Upper lobe of left lung (tissue), 6 donors: ENCODE data around the gene PKDCC. TPM values are rescaled to one million over a fixed set of nuclear protein-coding genes. Genes with fewer than 3 reads are reported as not detected.

Experiments
- ATAC-seq, 2 donors: fragments of 200-7000 bp; cut with Tn5 transposase; one replicate each; pipeline ENCODE4 v1.9.1; 2022; ENCODE audit warnings: mild to moderate bottlenecking in 2 of 2, moderate library complexity in 2 of 2; ENCODE audit not compliant: low FRiP score in 2 of 2
- DNase-seq, 2 donors: peaks; one replicate each; pipeline ENCODE4 v3.0.0-alpha.2; 2019 to 2020
- H3K27ac ChIP-seq, 4 donors: fragments of 200-600 bp; sonication (generic); one replicate each; pipeline ENCODE4 v1.5.1; 2016 to 2019
- H3K27me3 ChIP-seq, 4 donors: fragments of 200-600 bp; sonication (generic); one replicate each; pipeline ENCODE4 v1.5.1; 2017 to 2019
- H3K36me3 ChIP-seq, 4 donors: fragments of 200-600 bp; sonication (generic); one replicate each; pipeline ENCODE4 v1.5.1; 2016 to 2019
- H3K4me1 ChIP-seq, 4 donors: fragments of 200-600 bp; sonication (generic); one replicate each; pipeline ENCODE4 v1.5.1; 2018 to 2019
- H3K4me3 ChIP-seq, 4 donors: fragments of 200-600 bp; sonication (generic); one replicate each; pipeline ENCODE4 v1.5.1; 2017 to 2019; ENCODE audit warnings: mild to moderate bottlenecking in 2 of 4, moderate library complexity in 1 of 4
- H3K9me3 ChIP-seq, 4 donors: fragments of 200-600 bp; sonication (generic); one replicate each; pipeline ENCODE4 v1.5.1; 2018 to 2019
- CTCF ChIP-seq, 6 experiments: fragments of 450-650 bp in 4 of 6; fragments of 200-600 bp in 2 of 6; sonication (generic) in 2 of 6; IDR thresholded peaks; one replicate each; pipeline ENCODE4 v1.5.1; 2016 to 2019; ENCODE audit warnings: antibody characterized with exemption in 6 of 6
- EP300 ChIP-seq, 4 donors: sonication (generic); formaldehyde crosslinking; IDR thresholded peaks; one replicate each; pipeline ENCODE4 v1.5.1; 2017; ENCODE audit warnings: antibody characterized with exemption in 4 of 4, control low read depth in 2 of 4
- POLR2A ChIP-seq, 4 donors: fragments of 450-650 bp; IDR thresholded peaks; one replicate each; pipeline ENCODE4 v1.5.1; 2016 to 2017; ENCODE audit warnings: antibody characterized with exemption in 4 of 4, mild to moderate bottlenecking in 2 of 4
- POLR2AphosphoS5 ChIP-seq, 2 donors: sonication (generic); formaldehyde crosslinking; IDR thresholded peaks; one replicate each; pipeline ENCODE4 v1.5.1; 2017; ENCODE audit warnings: antibody characterized with exemption in 2 of 2
- WGBS, 2 donors: methylation state at CpG; one replicate each; pipeline ENCODE4 v1.1.5; 2017 to 2018; 5-methylcytosine and 5-hydroxymethylcytosine counted together
- total RNA-seq, 6 donors: library from RNA; depleted of rRNA in 4 of 6; stranded (reverse); fragments of >200 nt in 4 of 6; gene quantifications; one replicate each; pipeline versions ENCODE4 v1.1.0 to v1.2.1, GENCODE V29; 2016 to 2021
- donor health status: DM: no; HTN: no; CAD: no; lungs with moderate emphysema.
- donor health status: DM: no; HTN: yes; CAD: no; lungs with severe emphysema.

The PKDCC gene
- total RNA-seq, 6 donors from 2014 or later, result 65.0 to 156 (median 95.9) TPM

GRCh38 chr2:42046819-42047487, 868 bp upstream of the PKDCC start:
- 7 to 13% methylated on average over 20 to 28 of the region's 39 CpGs for WGBS, 2 donors
- Histone ChIP-seq H3K9me3 (no peaks in the 10 kb centered on the region), H3K4me1 (peaks cover 9 to 21% (median 9%) of the 10 kb centered on the region in 4 donors), H3K36me3 (no peaks in the 10 kb centered on the region), H3K4me3 (peak overlapping the region; percentile 34 to 73 (median 59)), H3K27me3 (peaks cover 0 to 16% (median 4%) of the 10 kb centered on the region in 4 donors), H3K27ac (peak overlapping the region; percentile 80 to 90 (median 82))
- no peak for DNase-seq
- TF ChIP-seq EP300 (IDR thresholded peaks at IDR 0.05) (no peak), CTCF (IDR thresholded peaks at IDR 0.05) (no peak), POLR2A (IDR thresholded peaks at IDR 0.05) (no peak), POLR2AphosphoS5 (IDR thresholded peaks at IDR 0.05) (no peak)
- ATAC-seq, result no peak

- ATAC-seq, result peak in 1 of 2 donors; percentile 60
- Histone ChIP-seq H3K36me3 (no peaks in the 10 kb centered on the region), H3K27me3 (peaks cover 0 to 16% (median 4%) of the 10 kb centered on the region in 4 donors)
Measured at GRCh38 chr2:42048299-42049220, 739 bp downstream of the PKDCC start.

GRCh38 chr2:42049221-42050009, 1.6 kb downstream of the PKDCC start:
- ATAC-seq (no peak), DNase-seq (no peak)
- Histone ChIP-seq H3K4me1 (peaks cover 20 to 29% (median 23%) of the 10 kb centered on the region in 4 donors), H3K36me3 (no peaks in the 10 kb centered on the region), H3K27me3 (peaks cover 0 to 16% (median 4%) of the 10 kb centered on the region in 4 donors), H3K4me3 (peak overlapping the region; percentile 59 to 73 (median 60)), H3K27ac (peak overlapping the region; percentile 80 to 89 (median 84)), H3K9me3 (no peaks in the 10 kb centered on the region)
- TF ChIP-seq CTCF (IDR thresholded peaks at IDR 0.05) (no peak), POLR2A (IDR thresholded peaks at IDR 0.05) (peak in 1 of 4 donors; percentile 2)
- WGBS, 2 donors, result 76 to 81% methylated on average over 10 to 11 of the region's 11 CpGs

More at GRCh38 chr2:42048299-42049220, 739 bp downstream of the PKDCC start:
- H3K4me3 ChIP-seq, result peak overlapping the region; percentile 59 to 73 (median 60)
- DNase-seq, result peak in 1 of 2 donors; percentile 89
- H3K27ac ChIP-seq, result peak overlapping the region; percentile 80 to 89 (median 84)
- H3K9me3 ChIP-seq, result no peaks in the 10 kb centered on the region
- WGBS, 2 donors, result 19 to 26% methylated on average over 9 to 22 of the region's 80 CpGs
- TF ChIP-seq POLR2A (IDR thresholded peaks at IDR 0.05) (no peak), CTCF (IDR thresholded peaks at IDR 0.05) (no peak), POLR2AphosphoS5 (IDR thresholded peaks at IDR 0.05) (no peak), EP300 (IDR thresholded peaks at IDR 0.05) (no peak)
- peaks cover 13 to 27% (median 16%) of the 10 kb centered on the region in 4 donors for H3K4me1 ChIP-seq

- no peaks in the 10 kb centered on the region for H3K9me3 ChIP-seq
- ATAC-seq, result no peak
- H3K27me3 ChIP-seq, result peaks cover 0 to 16% (median 4%) of the 10 kb centered on the region in 4 donors
Measured at GRCh38 chr2:42050010-42050702, 2.3 kb downstream of the PKDCC start.

More at GRCh38 chr2:42050010-42050702, 2.3 kb downstream of the PKDCC start:
- Histone ChIP-seq H3K36me3 (peaks cover 0 to 3% (median under 1%) of the 10 kb centered on the region in 4 donors), H3K27ac (peak overlapping the region; percentile 80 to 89 (median 84)), H3K4me1 (peaks cover 26 to 32% (median 28%) of the 10 kb centered on the region in 4 donors), H3K4me3 (peak overlapping the region; percentile 59 to 73 (median 60))
- WGBS, 2 donors, result 60 to 71% methylated on average over 14 of the region's 14 CpGs
- TF ChIP-seq CTCF (IDR thresholded peaks at IDR 0.05) (no peak), EP300 (IDR thresholded peaks at IDR 0.05) (no peak), POLR2AphosphoS5 (IDR thresholded peaks at IDR 0.05) (no peak), POLR2A (IDR thresholded peaks at IDR 0.05) (no peak)
- no peak for DNase-seq
